Stimulated activated naive CD8-positive, alpha-beta T cell treated with anti-CD3 and anti-CD28 coated beads, Interleukin-15, Interleukin-2, amounts not matched to agents 100 ng/mL and 50 ng/mL, for 24 hours (primary cell): ENCODE results near the gene TBCCD1.
"Not testable (repeated sequence)": the region's sequence is repeated elsewhere in the genome, so short reads cannot be mapped to it uniquely, and the experiment has no call there.

Experiments
- H3K27ac Mint-ChIP-seq: one replicate; pipeline ENCODE4 v1.8.0; 2021; ENCODE audit warnings: mild to moderate bottlenecking, mixed read lengths
- H3K27me3 Mint-ChIP-seq: one replicate; pipeline ENCODE4 v1.8.0; 2021; ENCODE audit warnings: mixed read lengths
- H3K36me3 Mint-ChIP-seq: one replicate; pipeline ENCODE4 v1.8.0; 2021; ENCODE audit warnings: low read depth, mixed read lengths
- H3K4me1 Mint-ChIP-seq: one replicate; pipeline ENCODE4 v1.8.0; 2021; ENCODE audit warnings: low read depth, mixed read lengths
- H3K4me3 Mint-ChIP-seq: one replicate; pipeline ENCODE4 v1.8.0; 2021; ENCODE audit warnings: mild to moderate bottlenecking, mixed read lengths
- H3K9me3 Mint-ChIP-seq: one replicate; pipeline ENCODE4 v1.8.0; 2021; ENCODE audit warnings: mixed read lengths

Gene TBCCD1

GRCh38 chr3:186599785-186600166, 32.6 kb upstream of the TBCCD1 start:
- H3K9me3 Mint-ChIP-seq = no peaks in the 10 kb centered on the region
- no peaks in the 10 kb centered on the region for H3K36me3 Mint-ChIP-seq
- no peaks in the 10 kb centered on the region for H3K27me3 Mint-ChIP-seq
- no peak overlapping the region for H3K27ac Mint-ChIP-seq
- no peak overlapping the region for H3K4me3 Mint-ChIP-seq
- no peaks in the 10 kb centered on the region for H3K4me1 Mint-ChIP-seq

- Mint-ChIP-seq H3K4me1 (no peaks in the 10 kb centered on the region), H3K36me3 (no peaks in the 10 kb centered on the region), H3K9me3 (no peaks in the 10 kb centered on the region), H3K4me3 (no peak overlapping the region), H3K27ac (no peak overlapping the region), H3K27me3 (no peaks in the 10 kb centered on the region)
These were observed 32.1 kb upstream of the TBCCD1 start for GRCh38 chr3:186599142-186599784.

GRCh38 chr3:186598794-186599141, 31.6 kb upstream of the TBCCD1 start:
- H3K4me1 Mint-ChIP-seq = no peaks in the 10 kb centered on the region
- H3K27me3 Mint-ChIP-seq = no peaks in the 10 kb centered on the region
- H3K36me3 Mint-ChIP-seq = no peaks in the 10 kb centered on the region
- no peaks in the 10 kb centered on the region for H3K9me3 Mint-ChIP-seq
- H3K4me3 Mint-ChIP-seq = no peak overlapping the region
- H3K27ac Mint-ChIP-seq = no peak overlapping the region

GRCh38 chr3:186598108-186598784, 31.1 kb upstream of the TBCCD1 start:
- Mint-ChIP-seq H3K4me3 (no peak overlapping the region), H3K27me3 (no peaks in the 10 kb centered on the region), H3K27ac (no peak overlapping the region), H3K4me1 (no peaks in the 10 kb centered on the region), H3K9me3 (no peaks in the 10 kb centered on the region), H3K36me3 (no peaks in the 10 kb centered on the region)

GRCh38 chr3:186596568-186597287, 29.6 kb upstream of the TBCCD1 start:
- no peaks in the 10 kb centered on the region for H3K4me1 Mint-ChIP-seq
- H3K36me3 Mint-ChIP-seq = no peaks in the 10 kb centered on the region
- H3K9me3 Mint-ChIP-seq = no peaks in the 10 kb centered on the region
- no peak overlapping the region for H3K4me3 Mint-ChIP-seq
- H3K27ac Mint-ChIP-seq = no peak overlapping the region
- no peaks in the 10 kb centered on the region for H3K27me3 Mint-ChIP-seq

- H3K27me3 Mint-ChIP-seq = no peaks in the 10 kb centered on the region
- no peak overlapping the region for H3K4me3 Mint-ChIP-seq
- no peaks in the 10 kb centered on the region for H3K36me3 Mint-ChIP-seq
- H3K27ac Mint-ChIP-seq = no peak overlapping the region
- H3K4me1 Mint-ChIP-seq = peaks cover 7% of the 10 kb centered on the region
- no peaks in the 10 kb centered on the region for H3K9me3 Mint-ChIP-seq
These were observed 27.5 kb upstream of the TBCCD1 start for GRCh38 chr3:186594591-186595113.

- no peak overlapping the region for H3K27ac Mint-ChIP-seq
- no peak overlapping the region for H3K4me3 Mint-ChIP-seq
- H3K9me3 Mint-ChIP-seq = no peaks in the 10 kb centered on the region
- no peaks in the 10 kb centered on the region for H3K27me3 Mint-ChIP-seq
- H3K36me3 Mint-ChIP-seq = no peaks in the 10 kb centered on the region
- peaks cover 11% of the 10 kb centered on the region for H3K4me1 Mint-ChIP-seq
These were observed 26.7 kb upstream of the TBCCD1 start for GRCh38 chr3:186593862-186594261.

GRCh38 chr3:186592682-186593081, 25.5 kb upstream of the TBCCD1 start:
- Mint-ChIP-seq H3K36me3 (no peaks in the 10 kb centered on the region), H3K4me1 (peaks cover 17% of the 10 kb centered on the region), H3K4me3 (no peak overlapping the region), H3K27ac (no peak overlapping the region), H3K27me3 (no peaks in the 10 kb centered on the region), H3K9me3 (no peaks in the 10 kb centered on the region)

GRCh38 chr3:186590580-186591295, 23.6 kb upstream of the TBCCD1 start:
- Mint-ChIP-seq H3K36me3 (peaks cover 6% of the 10 kb centered on the region), H3K4me3 (no peak overlapping the region), H3K27me3 (no peaks in the 10 kb centered on the region), H3K4me1 (peaks cover 17% of the 10 kb centered on the region), H3K27ac (no peak overlapping the region), H3K9me3 (no peaks in the 10 kb centered on the region)

GRCh38 chr3:186589856-186590579, 22.9 kb upstream of the TBCCD1 start:
- H3K27ac Mint-ChIP-seq = no peak overlapping the region
- peaks cover 17% of the 10 kb centered on the region for H3K4me1 Mint-ChIP-seq
- H3K4me3 Mint-ChIP-seq = no peak overlapping the region
- H3K36me3 Mint-ChIP-seq = peaks cover 12% of the 10 kb centered on the region
- H3K9me3 Mint-ChIP-seq = no peaks in the 10 kb centered on the region
- H3K27me3 Mint-ChIP-seq = no peaks in the 10 kb centered on the region

GRCh38 chr3:186589121-186589520, 22.0 kb upstream of the TBCCD1 start:
- peaks cover 21% of the 10 kb centered on the region for H3K36me3 Mint-ChIP-seq
- H3K9me3 Mint-ChIP-seq = no peaks in the 10 kb centered on the region
- H3K27me3 Mint-ChIP-seq = no peaks in the 10 kb centered on the region
- no peak overlapping the region for H3K4me3 Mint-ChIP-seq
- H3K27ac Mint-ChIP-seq = no peak overlapping the region
- peaks cover 17% of the 10 kb centered on the region for H3K4me1 Mint-ChIP-seq

- peaks cover 17% of the 10 kb centered on the region for H3K4me1 Mint-ChIP-seq
- no peak overlapping the region for H3K4me3 Mint-ChIP-seq
- peaks cover 24% of the 10 kb centered on the region for H3K36me3 Mint-ChIP-seq
- H3K27me3 Mint-ChIP-seq = no peaks in the 10 kb centered on the region
- no peak overlapping the region for H3K27ac Mint-ChIP-seq
- H3K9me3 Mint-ChIP-seq = no peaks in the 10 kb centered on the region
These were observed 21.5 kb upstream of the TBCCD1 start for GRCh38 chr3:186588632-186589031.

- no peak overlapping the region for H3K4me3 Mint-ChIP-seq
- peaks cover 37% of the 10 kb centered on the region for H3K36me3 Mint-ChIP-seq
- H3K27ac Mint-ChIP-seq = no peak overlapping the region
- no peaks in the 10 kb centered on the region for H3K9me3 Mint-ChIP-seq
- H3K27me3 Mint-ChIP-seq = no peaks in the 10 kb centered on the region
- H3K4me1 Mint-ChIP-seq = peaks cover 17% of the 10 kb centered on the region
These were observed 20.0 kb upstream of the TBCCD1 start for GRCh38 chr3:186587183-186587582.

GRCh38 chr3:186586245-186586644, 19.1 kb upstream of the TBCCD1 start:
- Mint-ChIP-seq H3K4me1 (peaks cover 17% of the 10 kb centered on the region), H3K36me3 (peaks cover 47% of the 10 kb centered on the region)
- H3K27ac Mint-ChIP-seq, H3K9me3 Mint-ChIP-seq, H3K27me3 Mint-ChIP-seq, H3K4me3 Mint-ChIP-seq: not testable (repeated sequence)
